HEK293 (cell line): Measurements from ENCODE around the gene GOLGA6L10.
"Not testable (repeated sequence)": the region's sequence is repeated elsewhere in the genome, so short reads cannot be mapped to it uniquely, and the experiment has no call there.

Source experiments
- GLI4 ChIP-seq: fragments of 450-650 bp; formaldehyde crosslinking; IDR thresholded peaks from 2 replicates; pipeline ENCODE4 v1.5.1; 2016; ENCODE audit warnings: missing biosample characterization, missing genetic modification characterization
- RBAK ChIP-seq: fragments of 450-650 bp; formaldehyde crosslinking; IDR thresholded peaks from 2 replicates; pipeline ENCODE4 v1.5.1; 2016; ENCODE audit warnings: missing biosample characterization, missing genetic modification characterization
- YY1 ChIP-seq: fragments of 450-650 bp; formaldehyde crosslinking; IDR thresholded peaks from 2 replicates; pipeline ENCODE4 v1.5.1; 2018; ENCODE audit warnings: missing biosample characterization, missing genetic modification characterization
- ZBTB7A ChIP-seq: fragments of 450-650 bp; formaldehyde crosslinking; IDR thresholded peaks from 2 replicates; pipeline ENCODE4 v1.5.1; 2016; ENCODE audit warnings: low read depth, missing biosample characterization, missing genetic modification characterization
- ZNF132 ChIP-seq: fragments of 450-650 bp; formaldehyde crosslinking; IDR thresholded peaks from 2 replicates; pipeline ENCODE4 v1.5.1; 2017; ENCODE audit warnings: missing biosample characterization, missing genetic modification characterization, borderline replicate concordance
- ZNF692 ChIP-seq: fragments of 450-650 bp; formaldehyde crosslinking; IDR thresholded peaks from 2 replicates; pipeline ENCODE4 v1.5.1; 2016; ENCODE audit warnings: missing biosample characterization, missing genetic modification characterization
- ZSCAN5A ChIP-seq: fragments of 450-650 bp; formaldehyde crosslinking; IDR thresholded peaks from 2 replicates; pipeline ENCODE4 v1.5.1; 2016; ENCODE audit warnings: missing biosample characterization, missing genetic modification characterization
- TF ChIP-seq, protein P1 (sequence below): fragments of 450-650 bp; formaldehyde crosslinking; IDR thresholded peaks from 2 replicates; pipeline ENCODE4 v1.5.1; 2016; ENCODE audit warnings: missing biosample characterization, missing genetic modification characterization
- TF ChIP-seq, protein P2 (sequence below): fragments of 450-650 bp; formaldehyde crosslinking; IDR thresholded peaks from 2 replicates; pipeline ENCODE4 v1.5.1; 2017; ENCODE audit warnings: missing biosample characterization, missing genetic modification characterization

DNA sequence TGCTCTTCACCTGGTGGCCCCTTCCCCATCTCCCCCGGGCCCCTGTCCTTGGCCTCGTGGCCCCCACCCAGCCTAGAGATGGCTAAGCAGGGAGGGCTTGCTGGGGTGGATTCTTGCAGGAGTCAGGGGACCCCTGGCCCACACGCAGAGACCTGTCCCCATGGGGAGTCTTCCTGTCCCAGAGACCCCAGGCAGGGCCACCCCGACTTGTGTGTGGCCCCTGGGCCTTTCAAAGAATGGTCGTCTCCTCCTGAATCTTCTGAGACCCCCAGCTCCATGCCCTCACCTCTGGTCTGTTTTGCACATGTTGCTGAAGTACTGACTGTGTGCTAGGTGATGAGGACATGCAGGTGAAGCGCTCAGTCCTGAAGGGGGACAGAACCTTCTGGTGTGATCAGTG is 28.4 kb downstream of the GOLGA6L10 start:
- TF ChIP-seq, protein P1, sequence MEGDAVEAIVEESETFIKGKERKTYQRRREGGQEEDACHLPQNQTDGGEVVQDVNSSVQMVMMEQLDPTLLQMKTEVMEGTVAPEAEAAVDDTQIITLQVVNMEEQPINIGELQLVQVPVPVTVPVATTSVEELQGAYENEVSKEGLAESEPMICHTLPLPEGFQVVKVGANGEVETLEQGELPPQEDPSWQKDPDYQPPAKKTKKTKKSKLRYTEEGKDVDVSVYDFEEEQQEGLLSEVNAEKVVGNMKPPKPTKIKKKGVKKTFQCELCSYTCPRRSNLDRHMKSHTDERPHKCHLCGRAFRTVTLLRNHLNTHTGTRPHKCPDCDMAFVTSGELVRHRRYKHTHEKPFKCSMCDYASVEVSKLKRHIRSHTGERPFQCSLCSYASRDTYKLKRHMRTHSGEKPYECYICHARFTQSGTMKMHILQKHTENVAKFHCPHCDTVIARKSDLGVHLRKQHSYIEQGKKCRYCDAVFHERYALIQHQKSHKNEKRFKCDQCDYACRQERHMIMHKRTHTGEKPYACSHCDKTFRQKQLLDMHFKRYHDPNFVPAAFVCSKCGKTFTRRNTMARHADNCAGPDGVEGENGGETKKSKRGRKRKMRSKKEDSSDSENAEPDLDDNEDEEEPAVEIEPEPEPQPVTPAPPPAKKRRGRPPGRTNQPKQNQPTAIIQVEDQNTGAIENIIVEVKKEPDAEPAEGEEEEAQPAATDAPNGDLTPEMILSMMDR (tag by site-specific recombination), result not testable (repeated sequence)
- TF ChIP-seq RBAK (tag by site-specific recombination); YY1 (tag by site-specific recombination); ZBTB7A; ZSCAN5A (tag by site-specific recombination); ZNF692 (tag by site-specific recombination); ZNF132 (tag by site-specific recombination); GLI4 (tag by site-specific recombination): not testable (repeated sequence)
- TF ChIP-seq, protein P2, sequence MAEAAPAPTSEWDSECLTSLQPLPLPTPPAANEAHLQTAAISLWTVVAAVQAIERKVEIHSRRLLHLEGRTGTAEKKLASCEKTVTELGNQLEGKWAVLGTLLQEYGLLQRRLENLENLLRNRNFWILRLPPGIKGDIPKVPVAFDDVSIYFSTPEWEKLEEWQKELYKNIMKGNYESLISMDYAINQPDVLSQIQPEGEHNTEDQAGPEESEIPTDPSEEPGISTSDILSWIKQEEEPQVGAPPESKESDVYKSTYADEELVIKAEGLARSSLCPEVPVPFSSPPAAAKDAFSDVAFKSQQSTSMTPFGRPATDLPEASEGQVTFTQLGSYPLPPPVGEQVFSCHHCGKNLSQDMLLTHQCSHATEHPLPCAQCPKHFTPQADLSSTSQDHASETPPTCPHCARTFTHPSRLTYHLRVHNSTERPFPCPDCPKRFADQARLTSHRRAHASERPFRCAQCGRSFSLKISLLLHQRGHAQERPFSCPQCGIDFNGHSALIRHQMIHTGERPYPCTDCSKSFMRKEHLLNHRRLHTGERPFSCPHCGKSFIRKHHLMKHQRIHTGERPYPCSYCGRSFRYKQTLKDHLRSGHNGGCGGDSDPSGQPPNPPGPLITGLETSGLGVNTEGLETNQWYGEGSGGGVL (tag by site-specific recombination), result not testable (repeated sequence)
